K562 (cell line): ENCODE data around the gene TCF15.

Experiments used
- CAMTA2 ChIP-seq: fragments of 250-450 bp; sonication (Bioruptor Pico); conservative IDR thresholded peaks from 2 replicates; pipeline ENCODE4 v1.5.1; 2022
- CEBPZ ChIP-seq: fragments of 150-350 bp; IDR thresholded peaks from 2 replicates; pipeline ENCODE4 v1.6.1; 2014; ENCODE audit warnings: low read depth, mild to moderate bottlenecking, low read length, borderline replicate concordance
- CGGBP1 ChIP-seq: fragments of 250-450 bp; sonication (Bioruptor Pico); IDR thresholded peaks from 2 replicates; pipeline ENCODE4 v1.9.0; 2021; ENCODE audit warnings: mild to moderate bottlenecking
- CLOCK ChIP-seq: fragments of 250-450 bp; sonication (Bioruptor Pico); IDR thresholded peaks from 2 replicates; pipeline ENCODE4 v1.4.0; 2020; ENCODE audit warnings: mild to moderate bottlenecking, moderate library complexity, borderline replicate concordance
- EP300 ChIP-seq: IDR thresholded peaks from 2 replicates; pipeline ENCODE4 v1.6.1; 2012; ENCODE audit warnings: low read length, improper control_type of control experiment
- NFYB ChIP-seq: IDR thresholded peaks from 2 replicates; pipeline ENCODE4 v1.6.1; 2011; ENCODE audit warnings: mild to moderate bottlenecking, moderate library complexity; ENCODE audit not compliant: insufficient read length; ENCODE audit errors: extremely low read depth
- POLR2A ChIP-seq: fragments of 450-650 bp; conservative IDR thresholded peaks from 2 replicates; pipeline ENCODE4 v1.6.1; 2016
- POLR2AphosphoS5 ChIP-seq: IDR thresholded peaks from 2 replicates; pipeline ENCODE4 v1.6.1; 2011; ENCODE audit warnings: mild to moderate bottlenecking, low read depth, low read length, moderate library complexity; ENCODE audit not compliant: control insufficient read depth, insufficient read depth
- RFX5 ChIP-seq: IDR thresholded peaks from 2 replicates; pipeline ENCODE4 v1.6.1; 2011; ENCODE audit warnings: low read depth, mild to moderate bottlenecking, improper control_type of control experiment, low read length
- USF2 ChIP-seq: sonication (generic); formaldehyde crosslinking; IDR thresholded peaks from 2 replicates; pipeline ENCODE4 v1.5.0; 2020; ENCODE audit warnings: missing genetic modification reagents
- ZBTB7A ChIP-seq: IDR thresholded peaks from 2 replicates; pipeline ENCODE4 v1.6.1; 2011; ENCODE audit warnings: low read depth, mild to moderate bottlenecking, low read length, moderate library complexity, borderline replicate concordance; ENCODE audit not compliant: control insufficient read depth

- TF ChIP-seq ZBTB7A (no peak), NFYB (no peak), CEBPZ (no peak), RFX5 (no peak), CAMTA2 (no peak), CLOCK (no peak), POLR2AphosphoS5 (no peak), CGGBP1 (CRISPR knock-in tag) (no peak), POLR2A (no peak), EP300 (no peak), USF2 (no peak)
Observed at GRCh38 chr20:635893-636338, 25.8 kb upstream of the TCF15 start.
